Testis (tissue), 2 donors: ENCODE measurements around the gene TMC6.

ENCODE experiments used
- CTCF ChIP-seq, 3 experiments: fragments of 450-650 bp in 2 of 3; fragments of 200-600 bp in 1 of 3; sonication (generic) in 1 of 3; IDR thresholded peaks; one replicate each; pipeline ENCODE4 v1.5.1; 2016 to 2019; ENCODE audit warnings: antibody characterized with exemption in 3 of 3, mild to moderate bottlenecking in 2 of 3, moderate library complexity in 1 of 3
- POLR2A ChIP-seq: fragments of 450-650 bp; IDR thresholded peaks from one replicate; pipeline ENCODE4 v1.6.1; 2017; ENCODE audit warnings: antibody characterized with exemption, mild to moderate bottlenecking, moderate library complexity

GRCh38 chr17:78172249-78173051, 43.9 kb upstream of the TMC6 start:
- no peak for TF ChIP-seq CTCF (IDR thresholded peaks at IDR 0.05)
- TF ChIP-seq POLR2A = no peak
